GM12892 (cell line): ENCODE measurements around the gene MMP24.

Source experiments
- POLR2A ChIP-seq: IDR thresholded peaks from 2 replicates; pipeline ENCODE4 v1.6.1; 2011; ENCODE audit warnings: low read depth, low read length, control low read depth
- POLR2AphosphoS5 ChIP-seq: IDR thresholded peaks from 2 replicates; pipeline ENCODE4 v1.6.1; 2011; ENCODE audit warnings: low read depth, low read length, control low read depth

- TF ChIP-seq POLR2AphosphoS5 (no peak), POLR2A (no peak)
Measured at GRCh38 chr20:35300469-35301262, 74.2 kb downstream of the MMP24 start.
